K562 (cell line): ENCODE measurements around the gene FERMT3. TPM values are rescaled to one million over a fixed set of nuclear protein-coding genes. Genes with fewer than 3 reads are reported as not detected.

Source experiments
- CEBPG ChIP-seq, 3 experiments: fragments of 200-800 bp in 1 of 3; sonication (Bioruptor generic) in 1 of 3; sonication (generic) in 1 of 3; formaldehyde crosslinking in 1 of 3; IDR thresholded peaks in 2 of 3; conservative IDR thresholded peaks in 1 of 3; 2 replicates each; pipeline versions ENCODE4 v1.6.1 to v1.8.0; 2016 to 2022; ENCODE audit warnings: missing compliant biosample characterization in 2 of 3, missing genetic modification characterization in 2 of 3, mild to moderate bottlenecking in 1 of 3, missing genetic modification reagents in 1 of 3
- FOXP1 ChIP-seq: sonication (generic); formaldehyde crosslinking; IDR thresholded peaks from 2 replicates; pipeline ENCODE4 v1.8.0; 2022; ENCODE audit warnings: mild to moderate bottlenecking, missing genetic modification reagents
- GABPB2 ChIP-seq: fragments of 250-450 bp; sonication (Bioruptor Pico); conservative IDR thresholded peaks from 2 replicates; pipeline ENCODE4 v1.5.1; 2021; ENCODE audit warnings: mild to moderate bottlenecking
- RFX7 ChIP-seq: fragments of 250-450 bp; sonication (Bioruptor Pico); IDR thresholded peaks from 2 replicates; pipeline ENCODE4 v1.5.1; 2021; ENCODE audit warnings: mild to moderate bottlenecking
- SPI1 ChIP-seq: IDR thresholded peaks from 2 replicates; pipeline ENCODE4 v1.6.1; 2011; ENCODE audit warnings: low read depth, low read length, control low read depth, borderline replicate concordance
- polyA plus RNA-seq, 8 experiments: library from polyadenylated mRNA; depleted of rRNA in 4 of 8; stranded (reverse) in 5 of 8; unstranded in 3 of 8; fragments of >200 nt; fragmentation: Nextera tagmentation in 2 of 8; fragmentation: Illumina TruSeq in 1 of 8; extraction: Ambion mirVana in 2 of 8; extraction: Trizol in 1 of 8; gene quantifications; 2 replicates each; pipeline versions ENCODE4 v1.2.1 to v1.2.3, GENCODE V29; 2011 to 2014; ENCODE audit warnings: inconsistent platforms in 1 of 8, missing spikeins in 1 of 8
- total RNA-seq, 7 experiments: library from RNA; depleted of rRNA in 6 of 7; stranded (reverse); fragments of >200 nt in 6 of 7; fragmentation: Illumina TruSeq in 2 of 7; extraction: Trizol in 2 of 7; gene quantifications; 2 replicates each; pipeline versions ENCODE4 v1.2.1 to v1.2.3, GENCODE V29; 2011 to 2021; ENCODE audit warnings: low replicate concordance in 1 of 7
- TF ChIP-seq, protein P1 (sequence below), 2 experiments: IDR thresholded peaks; 2 replicates each; pipeline ENCODE4 v1.6.1; 2011; ENCODE audit warnings: borderline replicate concordance in 1 of 2, control low read depth in 1 of 2, low read depth in 1 of 2, low read length in 1 of 2, mild to moderate bottlenecking in 1 of 2, mixed read lengths in 1 of 2, moderate library complexity in 1 of 2; ENCODE audit not compliant: insufficient read depth in 1 of 2, insufficient read length in 1 of 2, poor library complexity in 1 of 2, severe bottlenecking in 1 of 2; ENCODE audit errors: extremely low read depth in 1 of 2
- TF ChIP-seq, protein P2 (sequence below): fragments of 450-650 bp; formaldehyde crosslinking; IDR thresholded peaks from 2 replicates; pipeline ENCODE4 v1.4.0; 2020; ENCODE audit warnings: mild to moderate bottlenecking, moderate library complexity
- TF ChIP-seq, protein P3 (sequence below): fragments of 450-650 bp; IDR thresholded peaks from 2 replicates; pipeline ENCODE4 v1.6.1; 2017; ENCODE audit warnings: antibody characterized with exemption, mild to moderate bottlenecking
- TF ChIP-seq, protein P4 (sequence below): sonication (generic); formaldehyde crosslinking; IDR thresholded peaks from 2 replicates; pipeline ENCODE4 v1.9.0; 2022; ENCODE audit warnings: mild to moderate bottlenecking, missing genetic modification reagents
- TF ChIP-seq, protein P5 (sequence below), 3 experiments: fragments of 200-800 bp in 1 of 3; sonication (Bioruptor generic) in 1 of 3; sonication (generic) in 1 of 3; formaldehyde crosslinking in 1 of 3; IDR thresholded peaks; 2 replicates each; pipeline versions ENCODE4 v1.6.1 to v1.8.0; 2016 to 2022; ENCODE audit warnings: mild to moderate bottlenecking in 2 of 3, missing compliant biosample characterization in 2 of 3, missing genetic modification characterization in 2 of 3, missing genetic modification reagents in 1 of 3
- TF ChIP-seq, protein P6 (sequence below): sonication (generic); formaldehyde crosslinking; IDR thresholded peaks from 2 replicates; pipeline ENCODE4 v1.8.0; 2022; ENCODE audit warnings: mild to moderate bottlenecking, missing genetic modification reagents
- TF ChIP-seq, protein P7 (sequence below): sonication (generic); formaldehyde crosslinking; IDR thresholded peaks from 2 replicates; pipeline ENCODE4 v1.8.0; 2022; ENCODE audit warnings: missing genetic modification reagents, mild to moderate bottlenecking, moderate library complexity, borderline replicate concordance

The FERMT3 gene
- total and polyA plus RNA-seq, 9 of the 15 experiments (the other 6 are each of a cell fraction or from before 2014, with no cell fraction given): 3.2 to 275 (median 79.7) TPM

DNA sequence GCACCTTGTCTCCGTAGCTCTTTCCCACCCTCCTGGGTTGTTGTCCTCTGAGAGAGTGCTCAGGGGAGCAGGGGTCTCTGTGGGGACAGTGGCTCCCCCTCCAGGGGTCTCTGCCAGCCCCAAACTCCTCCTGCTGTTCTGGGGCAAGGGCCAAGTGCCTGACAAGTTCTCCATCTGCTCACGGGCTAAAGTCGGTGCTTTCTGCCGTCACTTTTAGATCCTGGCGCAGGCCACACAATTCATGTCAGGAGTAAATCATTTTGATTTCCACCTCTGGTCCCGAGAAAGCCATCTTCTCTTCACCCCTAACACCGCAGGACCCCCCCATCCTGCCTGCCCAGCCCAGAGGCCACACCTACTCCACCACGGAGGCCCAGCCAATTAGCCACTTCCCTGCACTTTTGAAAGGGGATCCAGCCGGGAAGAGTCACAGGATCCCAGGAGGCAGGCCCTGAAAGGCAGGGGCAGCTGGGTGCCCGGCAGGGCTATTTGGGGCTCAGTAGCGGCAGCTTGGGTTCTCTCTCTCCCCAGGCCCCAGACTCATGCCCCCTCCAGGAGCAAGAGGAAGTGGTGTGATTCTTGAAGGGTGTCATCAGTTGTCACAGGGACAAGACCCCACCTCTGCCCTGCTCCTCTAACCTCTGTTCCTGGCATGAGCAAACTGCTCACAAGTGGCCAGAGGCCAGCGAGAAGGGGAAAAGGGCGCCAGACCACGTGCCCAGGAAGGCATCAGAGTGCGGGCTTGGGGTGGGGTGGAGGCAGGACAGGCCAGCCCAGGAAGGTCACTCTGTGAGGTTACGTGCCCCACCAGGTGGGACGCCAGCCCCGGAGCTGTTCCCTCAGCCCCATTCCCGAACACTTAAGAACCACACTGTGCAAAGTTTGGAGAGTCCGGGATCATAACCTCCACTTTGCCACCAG is 41.9 kb upstream of the FERMT3 start (continued):
- TF ChIP-seq, protein P1, sequence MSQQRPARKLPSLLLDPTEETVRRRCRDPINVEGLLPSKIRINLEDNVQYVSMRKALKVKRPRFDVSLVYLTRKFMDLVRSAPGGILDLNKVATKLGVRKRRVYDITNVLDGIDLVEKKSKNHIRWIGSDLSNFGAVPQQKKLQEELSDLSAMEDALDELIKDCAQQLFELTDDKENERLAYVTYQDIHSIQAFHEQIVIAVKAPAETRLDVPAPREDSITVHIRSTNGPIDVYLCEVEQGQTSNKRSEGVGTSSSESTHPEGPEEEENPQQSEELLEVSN (IDR thresholded peaks at IDR 0.05; ENCODE audit: borderline replicate concordance in 1 of 2, extremely low read depth in 1 of 2, insufficient read depth in 1 of 2, insufficient read length in 1 of 2, low read depth in 1 of 2, low read length in 1 of 2, poor library complexity in 1 of 2, severe bottlenecking in 1 of 2): peak in 1 of 2 experiments; percentile 50
- TF ChIP-seq, protein P2, sequence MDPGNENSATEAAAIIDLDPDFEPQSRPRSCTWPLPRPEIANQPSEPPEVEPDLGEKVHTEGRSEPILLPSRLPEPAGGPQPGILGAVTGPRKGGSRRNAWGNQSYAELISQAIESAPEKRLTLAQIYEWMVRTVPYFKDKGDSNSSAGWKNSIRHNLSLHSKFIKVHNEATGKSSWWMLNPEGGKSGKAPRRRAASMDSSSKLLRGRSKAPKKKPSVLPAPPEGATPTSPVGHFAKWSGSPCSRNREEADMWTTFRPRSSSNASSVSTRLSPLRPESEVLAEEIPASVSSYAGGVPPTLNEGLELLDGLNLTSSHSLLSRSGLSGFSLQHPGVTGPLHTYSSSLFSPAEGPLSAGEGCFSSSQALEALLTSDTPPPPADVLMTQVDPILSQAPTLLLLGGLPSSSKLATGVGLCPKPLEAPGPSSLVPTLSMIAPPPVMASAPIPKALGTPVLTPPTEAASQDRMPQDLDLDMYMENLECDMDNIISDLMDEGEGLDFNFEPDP (CRISPR knock-in tag): no peak
- TF ChIP-seq, protein P3, sequence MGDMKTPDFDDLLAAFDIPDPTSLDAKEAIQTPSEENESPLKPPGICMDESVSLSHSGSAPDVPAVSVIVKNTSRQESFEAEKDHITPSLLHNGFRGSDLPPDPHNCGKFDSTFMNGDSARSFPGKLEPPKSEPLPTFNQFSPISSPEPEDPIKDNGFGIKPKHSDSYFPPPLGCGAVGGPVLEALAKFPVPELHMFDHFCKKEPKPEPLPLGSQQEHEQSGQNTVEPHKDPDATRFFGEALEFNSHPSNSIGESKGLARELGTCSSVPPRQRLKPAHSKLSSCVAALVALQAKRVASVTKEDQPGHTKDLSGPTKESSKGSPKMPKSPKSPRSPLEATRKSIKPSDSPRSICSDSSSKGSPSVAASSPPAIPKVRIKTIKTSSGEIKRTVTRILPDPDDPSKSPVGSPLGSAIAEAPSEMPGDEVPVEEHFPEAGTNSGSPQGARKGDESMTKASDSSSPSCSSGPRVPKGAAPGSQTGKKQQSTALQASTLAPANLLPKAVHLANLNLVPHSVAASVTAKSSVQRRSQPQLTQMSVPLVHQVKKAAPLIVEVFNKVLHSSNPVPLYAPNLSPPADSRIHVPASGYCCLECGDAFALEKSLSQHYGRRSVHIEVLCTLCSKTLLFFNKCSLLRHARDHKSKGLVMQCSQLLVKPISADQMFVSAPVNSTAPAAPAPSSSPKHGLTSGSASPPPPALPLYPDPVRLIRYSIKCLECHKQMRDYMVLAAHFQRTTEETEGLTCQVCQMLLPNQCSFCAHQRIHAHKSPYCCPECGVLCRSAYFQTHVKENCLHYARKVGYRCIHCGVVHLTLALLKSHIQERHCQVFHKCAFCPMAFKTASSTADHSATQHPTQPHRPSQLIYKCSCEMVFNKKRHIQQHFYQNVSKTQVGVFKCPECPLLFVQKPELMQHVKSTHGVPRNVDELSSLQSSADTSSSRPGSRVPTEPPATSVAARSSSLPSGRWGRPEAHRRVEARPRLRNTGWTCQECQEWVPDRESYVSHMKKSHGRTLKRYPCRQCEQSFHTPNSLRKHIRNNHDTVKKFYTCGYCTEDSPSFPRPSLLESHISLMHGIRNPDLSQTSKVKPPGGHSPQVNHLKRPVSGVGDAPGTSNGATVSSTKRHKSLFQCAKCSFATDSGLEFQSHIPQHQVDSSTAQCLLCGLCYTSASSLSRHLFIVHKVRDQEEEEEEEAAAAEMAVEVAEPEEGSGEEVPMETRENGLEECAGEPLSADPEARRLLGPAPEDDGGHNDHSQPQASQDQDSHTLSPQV: peak; percentile 48
- TF ChIP-seq, protein P4, sequence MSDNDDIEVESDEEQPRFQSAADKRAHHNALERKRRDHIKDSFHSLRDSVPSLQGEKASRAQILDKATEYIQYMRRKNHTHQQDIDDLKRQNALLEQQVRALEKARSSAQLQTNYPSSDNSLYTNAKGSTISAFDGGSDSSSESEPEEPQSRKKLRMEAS (CRISPR knock-in tag): peak; percentile 76
- TF ChIP-seq, protein P5, sequence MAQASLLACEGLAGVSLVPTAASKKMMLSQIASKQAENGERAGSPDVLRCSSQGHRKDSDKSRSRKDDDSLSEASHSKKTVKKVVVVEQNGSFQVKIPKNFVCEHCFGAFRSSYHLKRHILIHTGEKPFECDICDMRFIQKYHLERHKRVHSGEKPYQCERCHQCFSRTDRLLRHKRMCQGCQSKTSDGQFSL (CRISPR knock-in tag; IDR thresholded peaks at IDR 0.05): peak; percentile 78
- TF ChIP-seq, protein P5 (tag; IDR thresholded peaks at IDR 0.05): no peak
- TF ChIP-seq SPI1 (peak; percentile 68), GABPB2 (no peak), FOXP1 (CRISPR knock-in tag) (0 out of 2 replicates have a peak, but pooled peaks have one; percentile 51), RFX7 (no peak), CEBPG (CRISPR knock-in tag; IDR thresholded peaks at IDR 0.05) (peak; percentile 48), CEBPG (tag; conservative IDR thresholded peaks at IDR 0.05 in 1 of 2, IDR thresholded peaks at IDR 0.05 in 1 of 2) (no peak)
- TF ChIP-seq, protein P6, sequence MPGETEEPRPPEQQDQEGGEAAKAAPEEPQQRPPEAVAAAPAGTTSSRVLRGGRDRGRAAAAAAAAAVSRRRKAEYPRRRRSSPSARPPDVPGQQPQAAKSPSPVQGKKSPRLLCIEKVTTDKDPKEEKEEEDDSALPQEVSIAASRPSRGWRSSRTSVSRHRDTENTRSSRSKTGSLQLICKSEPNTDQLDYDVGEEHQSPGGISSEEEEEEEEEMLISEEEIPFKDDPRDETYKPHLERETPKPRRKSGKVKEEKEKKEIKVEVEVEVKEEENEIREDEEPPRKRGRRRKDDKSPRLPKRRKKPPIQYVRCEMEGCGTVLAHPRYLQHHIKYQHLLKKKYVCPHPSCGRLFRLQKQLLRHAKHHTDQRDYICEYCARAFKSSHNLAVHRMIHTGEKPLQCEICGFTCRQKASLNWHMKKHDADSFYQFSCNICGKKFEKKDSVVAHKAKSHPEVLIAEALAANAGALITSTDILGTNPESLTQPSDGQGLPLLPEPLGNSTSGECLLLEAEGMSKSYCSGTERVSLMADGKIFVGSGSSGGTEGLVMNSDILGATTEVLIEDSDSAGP (CRISPR knock-in tag): no peak
- TF ChIP-seq, protein P7, sequence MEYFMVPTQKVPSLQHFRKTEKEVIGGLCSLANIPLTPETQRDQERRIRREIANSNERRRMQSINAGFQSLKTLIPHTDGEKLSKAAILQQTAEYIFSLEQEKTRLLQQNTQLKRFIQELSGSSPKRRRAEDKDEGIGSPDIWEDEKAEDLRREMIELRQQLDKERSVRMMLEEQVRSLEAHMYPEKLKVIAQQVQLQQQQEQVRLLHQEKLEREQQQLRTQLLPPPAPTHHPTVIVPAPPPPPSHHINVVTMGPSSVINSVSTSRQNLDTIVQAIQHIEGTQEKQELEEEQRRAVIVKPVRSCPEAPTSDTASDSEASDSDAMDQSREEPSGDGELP (CRISPR knock-in tag): 0 out of 2 replicates have a peak, but pooled peaks have one; percentile 35
